ENCODE measurements around the gene OPCML.

- TF ChIP-seq EZH2 (IDR thresholded peaks at IDR 0.05; ENCODE audit: low read depth) (no peak), CTCF (conservative IDR thresholded peaks at IDR 0.05) (no peak)
Observed at GRCh38 chr11:133441964-133442660, 90.2 kb downstream of the OPCML start.

Data from PC-9 (cell line).